Caco-2 (cell line): ENCODE data around the gene RAD51B. TPM values are rescaled to one million over a fixed set of nuclear protein-coding genes. Genes with fewer than 3 reads are reported as not detected.

Experiments
- BruUV-seq: library from RNA; stranded (reverse); fragments of 400-500 nt; replicated peaks from 2 replicates; lab custom pipeline; 2021; lab: Mats Ljungman, UMichigan
- CTCF ChIA-PET: fragments of 300-600 bp; sonication (Branson Sonifier 250); formaldehyde crosslinking; loops from one replicate; lab custom pipeline; 2022; ENCODE audit warnings: antibody characterized with exemption; lab: Charles Lee
- POLR2A ChIA-PET: fragments of 300-600 bp; sonication (Branson Sonifier 250); formaldehyde crosslinking; loops from one replicate; lab custom pipeline; 2022; ENCODE audit warnings: antibody characterized with exemption; lab: Charles Lee
- DNase-seq, 2 experiments: peaks; one replicate each; pipeline versions ENCODE4 v3.0.0 to v3.0.0-alpha.2; 2020 to 2022
- H3K27me3 ChIP-seq: replicated peaks from 2 replicates; pipeline ENCODE4 v1.6.0; 2011; ENCODE audit warnings: low read length; ENCODE audit not compliant: control insufficient read depth, insufficient read depth
- H3K36me3 ChIP-seq: 2 replicates; pipeline ENCODE4 v1.5.1; 2011; ENCODE audit warnings: low read length; ENCODE audit not compliant: control insufficient read depth, insufficient read depth
- H3K4me1 ChIP-seq: fragments of 250-450 bp; sonication (Bioruptor Pico); 2 replicates; pipeline ENCODE4 v1.5.1; 2020; ENCODE audit warnings: mild to moderate bottlenecking
- H3K4me3 ChIP-seq: 2 replicates; pipeline ENCODE4 v1.5.1; 2011; ENCODE audit warnings: low read depth, mild to moderate bottlenecking, control low read depth, low read length
- H3K9me3 ChIP-seq: fragments of 250-450 bp; sonication (Bioruptor Pico); 2 replicates; pipeline ENCODE4 v1.5.1; 2020; ENCODE audit warnings: mild to moderate bottlenecking, moderate library complexity
- H3K27ac Mint-ChIP-seq: one replicate; pipeline ENCODE4 v1.8.0; 2022; ENCODE audit warnings: mixed read lengths; ENCODE audit not compliant: unreplicated experiment
- H3K27me3 Mint-ChIP-seq: one replicate; pipeline ENCODE4 v1.8.0; 2022; ENCODE audit warnings: mixed read lengths; ENCODE audit not compliant: insufficient read depth, unreplicated experiment
- H3K36me3 Mint-ChIP-seq: one replicate; pipeline ENCODE4 v1.8.0; 2022; ENCODE audit warnings: mild to moderate bottlenecking, mixed read lengths; ENCODE audit not compliant: insufficient read depth, unreplicated experiment
- H3K4me1 Mint-ChIP-seq: one replicate; pipeline ENCODE4 v1.8.0; 2022; ENCODE audit warnings: low read depth, mixed read lengths; ENCODE audit not compliant: unreplicated experiment
- H3K4me3 Mint-ChIP-seq: one replicate; pipeline ENCODE4 v1.8.0; 2022; ENCODE audit warnings: mild to moderate bottlenecking, moderate library complexity, mixed read lengths; ENCODE audit not compliant: unreplicated experiment
- H3K9me3 Mint-ChIP-seq: one replicate; pipeline ENCODE4 v1.8.0; 2022; ENCODE audit warnings: mixed read lengths; ENCODE audit not compliant: unreplicated experiment
- CTCF ChIP-seq, 2 experiments: fragments of 200-600 bp in 1 of 2; IDR thresholded peaks; 1 replicate in 1 of 2; 2 replicates in 1 of 2; pipeline versions ENCODE4 v1.5.1 to v1.8.0; 2011 to 2022; ENCODE audit warnings: antibody characterized with exemption in 1 of 2, control low read depth in 1 of 2, inconsistent platforms in 1 of 2, low read depth in 1 of 2, low read length in 1 of 2, mild to moderate bottlenecking in 1 of 2, moderate library complexity in 1 of 2; ENCODE audit not compliant: insufficient read depth in 1 of 2, severe bottlenecking in 1 of 2, unreplicated experiment in 1 of 2
- intact Hi-C: fragments of 100-400 bp; cut with micrococcal nuclease; formaldehyde crosslinking; loops from one replicate; pipeline ENCODE4 v1.10.0; 2022; ENCODE audit not compliant: unreplicated experiment
- total RNA-seq: library from RNA; stranded (reverse); gene quantifications from 2 replicates; pipeline ENCODE4 v1.2.3, GENCODE V29; 2022

The RAD51B gene
- total RNA-seq, 1 experiment from 2014 or later = 16.7 TPM

GRCh38 chr14:68663385-68664076 is 844.0 kb downstream of the RAD51B start:
- no TSS peak for BruUV-seq
- H3K4me1 Mint-ChIP-seq = peaks cover 28% of the 10 kb centered on the region
- no peak overlapping the region for H3K27ac Mint-ChIP-seq
- H3K4me3 ChIP-seq = no peak overlapping the region
- DNase-seq = no peak
- peaks cover 10% of the 10 kb centered on the region for H3K9me3 Mint-ChIP-seq
- CTCF ChIA-PET = no interaction called here
- no peaks in the 10 kb centered on the region; the same call in 1 of the 2 replicates for H3K36me3 ChIP-seq
- TF ChIP-seq CTCF (IDR thresholded peaks at IDR 0.05; ENCODE audit: insufficient read depth in 1 of 2, low read depth in 1 of 2, low read length in 1 of 2, severe bottlenecking in 1 of 2, unreplicated experiment in 1 of 2) = no peak
- H3K27me3 ChIP-seq = no peaks in the 10 kb centered on the region
- no peak overlapping the region for H3K4me3 Mint-ChIP-seq
- H3K27me3 Mint-ChIP-seq = no peaks in the 10 kb centered on the region
- peaks cover 4% of the 10 kb centered on the region for H3K36me3 Mint-ChIP-seq
- intact Hi-C loops = no loop called here
- H3K4me1 ChIP-seq = peaks cover 14% of the 10 kb centered on the region
- H3K9me3 ChIP-seq = no peaks in the 10 kb centered on the region
- POLR2A ChIA-PET = no interaction called here

DNA sequence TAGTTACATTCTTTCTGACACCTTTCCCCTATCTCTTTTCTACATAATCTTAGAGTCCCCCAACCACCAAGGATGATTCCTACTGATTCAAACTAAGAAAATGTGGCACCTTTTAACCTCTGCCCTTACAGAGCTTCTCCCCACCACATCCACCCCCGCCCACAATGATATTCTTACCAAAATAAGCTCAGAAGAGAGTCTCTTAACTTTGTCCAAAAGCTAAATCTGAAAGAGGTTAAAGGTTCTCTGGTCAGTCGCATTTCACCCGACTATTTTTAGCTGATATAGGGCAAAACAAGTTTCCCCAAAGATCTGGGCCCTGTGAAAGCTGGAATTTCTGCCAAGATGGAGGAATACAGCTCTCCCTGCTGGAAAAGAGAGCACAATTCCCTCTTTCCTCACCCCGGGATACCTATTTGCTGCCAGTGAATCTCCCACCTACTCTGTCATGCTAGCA is 844.7 kb downstream of the RAD51B start:
- H3K9me3 ChIP-seq = no peaks in the 10 kb centered on the region
- Mint-ChIP-seq H3K4me3 (no peak overlapping the region), H3K9me3 (peaks cover 10% of the 10 kb centered on the region), H3K4me1 (peaks cover 24% of the 10 kb centered on the region), H3K27ac (no peak overlapping the region), H3K27me3 (no peaks in the 10 kb centered on the region), H3K36me3 (peaks cover 4% of the 10 kb centered on the region)
- DNase-seq = no peak
- ChIA-PET CTCF (interaction anchor here (0.6 kb wide), 1 partner anchor 76 kb away, joined by 3 read pairs; no protein-coding TSS in a partner anchor), POLR2A (no interaction called here)
- no peaks in the 10 kb centered on the region; the same call in 1 of the 2 replicates for H3K36me3 ChIP-seq
- H3K4me1 ChIP-seq = peaks cover 11% of the 10 kb centered on the region
- no peak for TF ChIP-seq CTCF (IDR thresholded peaks at IDR 0.05; ENCODE audit: insufficient read depth in 1 of 2, low read depth in 1 of 2, low read length in 1 of 2, severe bottlenecking in 1 of 2, unreplicated experiment in 1 of 2)
- H3K27me3 ChIP-seq = no peaks in the 10 kb centered on the region
- intact Hi-C loops = no loop called here
- BruUV-seq = no TSS peak
- H3K4me3 ChIP-seq = no peak overlapping the region

GRCh38 chr14:68665131-68665530 is 845.6 kb downstream of the RAD51B start:
- H3K27ac Mint-ChIP-seq = no peak overlapping the region
- no peaks in the 10 kb centered on the region for H3K27me3 Mint-ChIP-seq
- peaks cover 24% of the 10 kb centered on the region for H3K4me1 Mint-ChIP-seq
- no peak for DNase-seq
- H3K36me3 Mint-ChIP-seq = peaks cover 4% of the 10 kb centered on the region
- BruUV-seq = no TSS peak
- peaks cover 10% of the 10 kb centered on the region for H3K9me3 Mint-ChIP-seq
- TF ChIP-seq CTCF (IDR thresholded peaks at IDR 0.05; ENCODE audit: insufficient read depth in 1 of 2, low read depth in 1 of 2, low read length in 1 of 2, severe bottlenecking in 1 of 2, unreplicated experiment in 1 of 2) = no peak
- CTCF ChIA-PET = no interaction called here
- Histone ChIP-seq H3K4me1 (peaks cover 10% of the 10 kb centered on the region; the same call in 1 of the 2 replicates), H3K4me3 (no peak overlapping the region), H3K36me3 (no peaks in the 10 kb centered on the region; the same call in 1 of the 2 replicates), H3K27me3 (no peaks in the 10 kb centered on the region), H3K9me3 (no peaks in the 10 kb centered on the region)
- POLR2A ChIA-PET = no interaction called here
- intact Hi-C loops = loop anchor here (5.0 kb wide), 1 partner anchor 152 kb away; no protein-coding TSS in a partner anchor
- H3K4me3 Mint-ChIP-seq = no peak overlapping the region
